ENCODE data around the gene PIM3.

GRCh38 chr22:49993649-49994360 lies 33.2 kb downstream of the PIM3 start:
- TF ChIP-seq NFRKB (IDR thresholded peaks at IDR 0.05) (no peak), L3MBTL2 (conservative IDR thresholded peaks at IDR 0.05) (no peak), ARNT (IDR thresholded peaks at IDR 0.05) (no peak), SP1 (IDR thresholded peaks at IDR 0.05) (no peak), PKNOX1 (IDR thresholded peaks at IDR 0.05) (no peak), FOXA1 (IDR thresholded peaks at IDR 0.05) (no peak)

All from HEK293T (cell line).